SK-N-SH (cell line): Measurements from ENCODE around the gene PIP5K1B. TPM values are rescaled to one million over a fixed set of nuclear protein-coding genes. Genes with fewer than 3 reads are reported as not detected.

Experiments used
- CTCF ChIA-PET: fragments of 300-600, 350-600 bp; formaldehyde crosslinking; extraction: SDS; loops from one replicate; lab custom pipeline; 2021; lab: Yijun Ruan, JAX
- POLR2A ChIA-PET: fragments of 350-600 bp; sonication (Branson Sonifier 250); formaldehyde crosslinking; extraction: SDS; loops from one replicate; lab custom pipeline; 2020; ENCODE audit warnings: antibody characterized with exemption, inconsistent platforms; lab: Yijun Ruan, JAX
- DNase-seq: peaks from one replicate; pipeline ENCODE4 v3.0.0; 2012
- H2AFZ ChIP-seq: fragments of 200-600 bp; sonication (generic); 2 replicates; pipeline ENCODE4 v1.8.1; 2016; ENCODE audit warnings: antibody characterized with exemption, mild to moderate bottlenecking, low read depth
- H3F3A ChIP-seq: fragments of 200-600 bp; sonication (generic); replicated peaks from 2 replicates; pipeline ENCODE3; 2016; ENCODE audit warnings: antibody characterized with exemption, mild to moderate bottlenecking; ENCODE audit not compliant: insufficient read depth
- H3K27ac ChIP-seq, 2 experiments: fragments of 200-500 bp in 1 of 2; fragments of 200-600 bp in 1 of 2; sonication (Bioruptor generic) in 1 of 2; sonication (generic), shearing (Covaris generic) in 1 of 2; 2 replicates each; pipeline versions ENCODE4 v1.5.1 to v1.6.1; 2014 to 2016; ENCODE audit warnings: low read depth in 2 of 2, inconsistent platforms in 1 of 2, low read length in 1 of 2, mild to moderate bottlenecking in 1 of 2, mixed read lengths in 1 of 2
- H3K27me3 ChIP-seq: fragments of 200-600 bp; sonication (generic), shearing (Covaris generic); 2 replicates; pipeline ENCODE4 v1.6.1; 2016; ENCODE audit warnings: mixed run types; ENCODE audit not compliant: insufficient read depth
- H3K36me3 ChIP-seq, 2 experiments: fragments of 200-500 bp in 1 of 2; fragments of 200-600 bp in 1 of 2; sonication (Bioruptor generic) in 1 of 2; sonication (generic) in 1 of 2; replicated peaks in 1 of 2; 2 replicates each; pipeline versions ENCODE3 to v1.5.1; 2014 to 2016; ENCODE audit warnings: low read length in 1 of 2, mild to moderate bottlenecking in 1 of 2; ENCODE audit not compliant: insufficient read depth in 2 of 2, control insufficient read depth in 1 of 2
- H3K4me1 ChIP-seq, 2 experiments: fragments of 200-500 bp in 1 of 2; fragments of 200-600 bp in 1 of 2; sonication (Bioruptor generic) in 1 of 2; sonication (generic), shearing (Covaris generic) in 1 of 2; 2 replicates each; pipeline versions ENCODE4 v1.5.1 to v1.6.1; 2014 to 2016; ENCODE audit warnings: low read depth in 1 of 2, low read length in 1 of 2, mixed run types in 1 of 2; ENCODE audit not compliant: insufficient read depth in 2 of 2, control insufficient read depth in 1 of 2
- H3K4me2 ChIP-seq: fragments of 200-600 bp; sonication (generic), shearing (Covaris generic); 2 replicates; pipeline ENCODE4 v1.6.1; 2017; ENCODE audit warnings: mixed run types
- H3K4me3 ChIP-seq, 2 experiments: fragments of 200-500 bp in 1 of 2; fragments of 200-600 bp in 1 of 2; sonication (Bioruptor generic) in 1 of 2; sonication (generic), shearing (Covaris generic) in 1 of 2; 2 replicates each; pipeline versions ENCODE4 v1.5.1 to v1.8.1; 2014 to 2016; ENCODE audit warnings: low read depth in 2 of 2, inconsistent platforms in 1 of 2, low read length in 1 of 2, mild to moderate bottlenecking in 1 of 2, mixed read lengths in 1 of 2, moderate library complexity in 1 of 2
- H3K79me2 ChIP-seq: fragments of 200-600 bp; sonication (generic); 2 replicates; pipeline ENCODE4 v1.8.1; 2017; ENCODE audit warnings: mild to moderate bottlenecking; ENCODE audit not compliant: insufficient read depth
- H3K9ac ChIP-seq: fragments of 200-600 bp; sonication (generic); 2 replicates; pipeline ENCODE4 v1.6.1; 2017; ENCODE audit warnings: mixed run types
- H3K9me2 ChIP-seq: fragments of 200-600 bp; sonication (generic); 2 replicates; pipeline ENCODE4 v1.6.1; 2017; ENCODE audit warnings: mixed run types
- H3K9me3 ChIP-seq: fragments of 200-600 bp; sonication (generic); 2 replicates; pipeline ENCODE4 v1.6.1; 2017; ENCODE audit warnings: mixed run types, mild to moderate bottlenecking, moderate library complexity
- H4K20me1 ChIP-seq: fragments of 200-600 bp; sonication (generic); 2 replicates; pipeline ENCODE4 v1.6.1; 2017; ENCODE audit warnings: mild to moderate bottlenecking, mixed run types; ENCODE audit not compliant: insufficient read depth
- CTCF ChIP-seq: fragments of 200-600 bp; sonication (generic); IDR thresholded peaks from 2 replicates; pipeline ENCODE4 v1.6.1; 2017; ENCODE audit warnings: antibody characterized with exemption, mild to moderate bottlenecking, moderate library complexity
- ELF1 ChIP-seq: IDR thresholded peaks from 2 replicates; pipeline ENCODE4 v1.4.0; 2012
- FOSL2 ChIP-seq: IDR thresholded peaks from 2 replicates; pipeline ENCODE4 v1.4.0; 2012; ENCODE audit warnings: low read depth, mild to moderate bottlenecking, moderate library complexity, borderline replicate concordance
- GATA2 ChIP-seq: sonication (generic); formaldehyde crosslinking; IDR thresholded peaks from 2 replicates; pipeline ENCODE4 v1.5.0; 2020; ENCODE audit warnings: mild to moderate bottlenecking, missing genetic modification reagents
- IRF3 ChIP-seq: fragments of 150-350 bp; IDR thresholded peaks from 2 replicates; pipeline ENCODE4 v1.6.1; 2016; ENCODE audit warnings: mild to moderate bottlenecking, low read depth, low read length
- NRF1 ChIP-seq: IDR thresholded peaks from 2 replicates; pipeline ENCODE4 v1.6.1; 2012; ENCODE audit warnings: low read depth, mild to moderate bottlenecking, low read length
- PBX3 ChIP-seq: IDR thresholded peaks from 2 replicates; pipeline ENCODE4; 2012
- RCOR1 ChIP-seq: fragments of 150-350 bp; IDR thresholded peaks from 2 replicates; pipeline ENCODE4 v1.6.1; 2017; ENCODE audit warnings: antibody characterized with exemption, low read length
- RXRA ChIP-seq: IDR thresholded peaks from 2 replicates; pipeline ENCODE4 v1.4.0; 2012; ENCODE audit warnings: low read depth, mild to moderate bottlenecking, borderline replicate concordance
- SIN3A ChIP-seq: IDR thresholded peaks from 2 replicates; pipeline ENCODE4 v1.6.1; 2012; ENCODE audit warnings: low read depth, mild to moderate bottlenecking, low read length, moderate library complexity, borderline replicate concordance
- USF2 ChIP-seq: fragments of 150-350 bp; IDR thresholded peaks from 2 replicates; pipeline ENCODE4 v1.6.1; 2017; ENCODE audit warnings: antibody characterized with exemption, low read length, low read depth, borderline replicate concordance
- WGBS: methylation state at CpG from one replicate; pipeline ENCODE4 v1.1.6; 2017; ENCODE audit warnings: low lambda C conversion rate; 5-methylcytosine and 5-hydroxymethylcytosine counted together
- polyA plus RNA-seq, 3 experiments: library from polyadenylated mRNA; depleted of rRNA; stranded (reverse); fragments of >200 nt; gene quantifications; 2 replicates each; pipeline ENCODE4 v1.2.3, GENCODE V29; 2012
- TF ChIP-seq, protein P1 (sequence below): IDR thresholded peaks from 2 replicates; pipeline ENCODE4 v1.4.0; 2012; ENCODE audit warnings: low read depth

The PIP5K1B gene
- polyA plus RNA-seq, 1 of the 3 experiments (the other 2 are of a cell fraction) = not detected

DNA sequence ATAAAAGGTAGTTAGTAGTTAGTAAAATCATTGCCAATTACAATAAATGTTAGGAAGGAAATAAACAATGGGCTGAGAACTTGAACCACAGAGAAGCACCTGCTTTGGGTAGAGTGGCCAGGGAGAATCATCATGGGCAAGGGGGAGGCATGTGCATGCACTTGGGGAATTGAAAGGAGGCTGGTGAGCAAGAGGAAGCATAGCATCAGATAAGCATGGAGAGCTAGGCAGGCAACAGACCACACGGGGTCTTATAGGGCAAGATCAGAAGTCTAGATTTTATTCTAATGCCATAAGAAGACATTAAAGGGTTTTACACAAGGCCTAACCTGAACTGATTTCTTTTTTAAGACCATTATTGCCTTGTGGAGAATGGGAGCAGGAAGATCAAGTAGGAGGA, 93.4 kb downstream of the PIP5K1B start:
- ChIA-PET POLR2A (no interaction called here), CTCF (no interaction called here)
- H3K4me2 ChIP-seq = no peak overlapping the region
- no peak overlapping the region for H2AFZ ChIP-seq
- no peak overlapping the region for H3K27ac ChIP-seq
- no peaks in the 10 kb centered on the region for H3K9me3 ChIP-seq
- H3K79me2 ChIP-seq = no peaks in the 10 kb centered on the region
- no peak overlapping the region for H3K9ac ChIP-seq
- DNase-seq = no peak
- TF ChIP-seq SIN3A = no peak
- no peak for TF ChIP-seq IRF3
- H4K20me1 ChIP-seq = no peaks in the 10 kb centered on the region
- no peaks in the 10 kb centered on the region for H3K9me2 ChIP-seq
- peaks cover 6% of the 10 kb centered on the region for H3K27me3 ChIP-seq
- WGBS = 0% methylated on average over 1 of the region's 1 CpG
- H3K4me3 ChIP-seq = no peak overlapping the region
- H3K36me3 ChIP-seq = no peaks in the 10 kb centered on the region
- no peaks in the 10 kb centered on the region for H3F3A ChIP-seq
- no peaks in the 10 kb centered on the region for H3K4me1 ChIP-seq

DNA sequence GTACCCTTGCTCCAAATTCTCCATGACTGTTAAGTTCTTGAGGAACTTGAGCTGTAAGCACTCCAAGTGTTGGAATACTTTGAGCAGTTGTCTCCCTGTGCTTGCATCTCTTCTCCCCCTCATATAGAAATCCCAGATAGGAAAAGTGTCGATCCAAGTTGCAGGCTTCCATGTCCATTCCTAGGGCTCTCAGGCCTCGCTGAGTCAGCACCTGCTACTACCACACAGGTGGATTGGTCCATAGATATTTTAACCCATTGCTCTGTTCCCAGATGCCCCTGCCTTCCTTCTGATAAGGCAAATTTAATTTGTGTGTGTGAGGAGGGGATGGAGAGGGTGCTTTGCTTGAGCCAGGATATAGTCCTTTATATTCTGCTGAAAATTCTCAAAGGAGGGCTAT, 95.8 kb downstream of the PIP5K1B start:
- Histone ChIP-seq H3K9me2 (no peaks in the 10 kb centered on the region), H3K4me3 (no peak overlapping the region), H3K27me3 (peaks cover 11% of the 10 kb centered on the region), H2AFZ (no peak overlapping the region), H3K36me3 (no peaks in the 10 kb centered on the region), H3F3A (no peaks in the 10 kb centered on the region), H4K20me1 (no peaks in the 10 kb centered on the region), H3K4me1 (no peaks in the 10 kb centered on the region), H3K79me2 (no peaks in the 10 kb centered on the region), H3K27ac (no peak overlapping the region), H3K4me2 (no peak overlapping the region), H3K9me3 (no peaks in the 10 kb centered on the region), H3K9ac (no peak overlapping the region)
- no peak for DNase-seq
- ChIA-PET CTCF (no interaction called here), POLR2A (no interaction called here)
- 0% methylated on average over 2 of the region's 2 CpGs for WGBS
- TF ChIP-seq ELF1 (no peak), GATA2 (CRISPR knock-in tag) (no peak), CTCF (no peak), RXRA (no peak), USF2 (no peak), FOSL2 (no peak), PBX3 (no peak), RCOR1 (no peak), NRF1 (no peak)
- TF ChIP-seq, protein P1, sequence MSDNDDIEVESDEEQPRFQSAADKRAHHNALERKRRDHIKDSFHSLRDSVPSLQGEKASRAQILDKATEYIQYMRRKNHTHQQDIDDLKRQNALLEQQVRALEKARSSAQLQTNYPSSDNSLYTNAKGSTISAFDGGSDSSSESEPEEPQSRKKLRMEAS = no peak
